ENCODE measurements around the gene SHISA9.

- no peak for TF ChIP-seq CTCF (IDR thresholded peaks at IDR 0.05)
- no peak for TF ChIP-seq POLR2A (IDR thresholded peaks at IDR 0.05)
Observed at GRCh38 chr16:12942861-12943260, 41.5 kb downstream of the SHISA9 start.
